ENCODE data around the gene SDR42E1.
"Not testable (repeated sequence)": the region's sequence is repeated elsewhere in the genome, so short reads cannot be mapped to it uniquely, and the experiment has no call there.

Gene SDR42E1

DNA sequence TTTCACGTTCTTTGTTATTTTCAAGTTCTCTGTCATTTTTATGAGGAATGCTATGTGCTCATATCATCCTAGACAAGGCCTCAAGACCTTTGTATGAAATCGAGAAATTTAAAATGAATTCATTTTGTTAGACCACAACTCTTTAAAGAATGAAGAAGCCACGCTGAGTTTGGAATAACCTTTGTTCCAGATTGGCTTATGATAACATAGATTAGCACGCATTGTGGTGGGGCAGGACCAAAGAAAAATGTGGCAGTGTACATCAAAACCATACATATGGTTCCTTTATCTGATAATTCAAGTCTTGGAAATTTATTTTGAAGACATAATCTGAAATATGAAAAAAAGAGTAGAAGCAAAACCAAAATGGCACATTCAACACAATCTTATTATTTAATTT lies 26.0 kb upstream of the SDR42E1 start:
- no peak for DNase-seq

- no peak for DNase-seq
Observed at GRCh38 chr16:82034981-82035612, 23.8 kb upstream of the SDR42E1 start, which contains the start of gene HSD17B2. TSS of gene HSD17B2 (plus strand) at chr16:82035253. CDS start at chr16:82035425, 172 bp downstream.

DNA sequence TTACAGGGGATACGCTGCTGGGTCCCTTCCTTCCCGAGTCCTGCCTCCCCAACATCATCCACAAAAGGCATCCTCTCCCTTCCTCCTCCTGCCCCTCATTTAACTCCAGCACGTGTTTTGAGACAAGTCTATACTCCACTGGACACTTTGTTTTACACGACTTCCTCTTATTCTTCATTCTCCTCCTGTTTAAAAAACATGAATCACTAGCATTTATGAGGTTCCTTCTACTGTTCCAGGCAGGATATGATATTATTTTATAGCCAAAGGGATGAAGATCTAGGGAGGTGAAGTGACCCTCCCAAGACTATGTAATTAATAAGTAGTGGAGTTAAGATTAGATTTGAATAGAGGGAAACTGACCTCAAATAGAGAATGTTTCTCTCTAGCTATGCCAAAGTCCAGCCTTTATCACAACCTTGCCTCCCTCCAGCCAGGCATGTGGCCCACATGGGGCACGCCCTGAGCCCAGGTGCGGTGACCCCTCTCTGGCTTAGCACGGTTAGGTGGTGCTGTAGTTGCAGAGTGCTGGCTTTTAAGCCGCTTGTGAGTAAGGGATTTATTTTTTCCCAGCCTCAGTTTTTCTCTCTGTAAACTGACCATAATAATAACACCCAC lies 22.5 kb upstream of the SDR42E1 start:
- no peak for DNase-seq

- DNase-seq = peak; percentile 36
Observed at GRCh38 chr16:82033006-82033405, 21.7 kb upstream of the SDR42E1 start.

DNA sequence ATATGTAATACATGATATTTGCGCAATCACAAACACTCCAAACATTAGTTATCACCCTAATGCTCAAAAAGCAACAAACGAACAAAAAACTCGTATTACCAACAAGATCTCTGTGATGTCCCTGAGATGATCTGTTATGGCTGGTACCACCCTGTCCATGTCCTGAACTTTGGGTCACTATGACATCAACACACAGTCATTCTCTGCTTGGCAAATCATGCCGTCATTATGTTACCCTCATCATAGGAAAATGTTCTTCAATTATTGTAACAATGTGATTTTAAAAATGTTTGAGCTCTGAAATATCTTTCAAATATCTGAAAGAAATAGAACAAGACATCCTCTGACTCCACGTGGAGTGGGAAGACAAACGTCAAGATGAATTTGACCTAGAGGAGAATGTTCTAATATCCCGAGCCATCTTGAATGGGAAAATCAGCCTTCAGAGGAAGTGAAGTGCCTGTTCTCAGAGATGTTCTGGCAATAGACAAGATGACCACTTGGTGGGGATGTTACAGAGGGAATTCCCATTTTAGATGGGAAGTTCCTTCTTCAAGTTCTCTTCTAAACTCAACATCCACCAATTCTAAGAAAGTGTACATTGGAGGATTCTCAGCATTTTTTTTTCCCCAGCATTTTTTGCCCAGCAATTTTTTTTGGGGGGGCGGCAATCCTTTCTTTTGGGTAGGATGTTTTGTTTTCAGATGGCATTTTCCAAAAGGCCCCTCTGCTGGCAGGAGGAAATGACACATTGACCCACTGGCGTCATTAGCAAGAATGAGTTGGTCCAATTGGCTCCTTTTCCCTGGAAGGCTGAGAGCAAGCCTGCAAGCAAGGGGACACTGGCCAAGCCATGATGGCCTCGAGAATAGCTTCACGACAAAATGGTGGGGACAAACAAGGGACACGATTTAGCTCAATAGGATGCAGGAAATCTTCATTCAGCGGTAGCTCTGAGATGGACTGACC lies 20.1 kb upstream of the SDR42E1 start:
- DNase-seq = peak; percentile 50

GRCh38 chr16:82027629-82028064 lies 16.4 kb upstream of the SDR42E1 start:
- no peak for DNase-seq

- no peak for DNase-seq
Observed at GRCh38 chr16:82024883-82025282, 13.6 kb upstream of the SDR42E1 start.

DNA sequence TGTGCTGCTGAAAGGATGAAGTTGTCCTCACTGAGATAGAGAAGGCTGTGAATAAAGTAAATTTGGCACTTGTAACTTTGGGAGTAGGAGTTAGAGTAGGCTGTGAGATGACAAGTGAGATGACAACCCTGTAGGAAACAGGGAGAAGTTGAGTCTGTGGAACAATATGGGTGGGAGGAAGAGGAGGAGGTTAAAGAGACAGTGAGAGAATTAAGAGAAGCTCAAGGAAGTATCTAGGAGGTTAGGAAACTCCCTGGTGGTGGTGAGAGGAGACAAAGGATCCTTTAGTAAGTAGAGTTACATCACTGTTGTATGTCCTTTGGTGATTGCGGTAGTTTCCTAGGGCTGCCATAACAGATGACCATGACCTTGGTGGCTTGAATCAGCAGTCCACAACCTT lies 13.0 kb upstream of the SDR42E1 start:
- no peak for DNase-seq

- DNase-seq = no peak
Observed at GRCh38 chr16:82023206-82023605, 11.9 kb upstream of the SDR42E1 start.

DNA sequence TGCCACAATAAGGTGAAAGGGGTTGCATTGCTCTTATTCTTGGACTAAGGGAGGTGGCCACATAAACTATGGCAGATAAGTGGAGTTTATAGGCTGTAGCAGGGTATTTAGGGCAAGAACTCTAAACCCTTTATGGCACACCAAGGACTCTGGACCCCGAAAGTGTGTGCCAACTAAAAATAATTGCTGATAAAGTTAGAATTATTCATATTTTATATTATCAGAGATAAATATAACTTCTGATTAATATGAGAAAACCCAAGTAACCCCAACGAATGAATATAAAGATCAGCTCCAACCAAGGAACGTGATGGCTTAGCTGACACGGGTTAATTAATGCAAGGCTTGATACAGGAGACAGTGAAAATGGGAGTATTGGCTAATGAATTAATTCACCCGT lies 8.8 kb upstream of the SDR42E1 start:
- no peak for DNase-seq

DNA sequence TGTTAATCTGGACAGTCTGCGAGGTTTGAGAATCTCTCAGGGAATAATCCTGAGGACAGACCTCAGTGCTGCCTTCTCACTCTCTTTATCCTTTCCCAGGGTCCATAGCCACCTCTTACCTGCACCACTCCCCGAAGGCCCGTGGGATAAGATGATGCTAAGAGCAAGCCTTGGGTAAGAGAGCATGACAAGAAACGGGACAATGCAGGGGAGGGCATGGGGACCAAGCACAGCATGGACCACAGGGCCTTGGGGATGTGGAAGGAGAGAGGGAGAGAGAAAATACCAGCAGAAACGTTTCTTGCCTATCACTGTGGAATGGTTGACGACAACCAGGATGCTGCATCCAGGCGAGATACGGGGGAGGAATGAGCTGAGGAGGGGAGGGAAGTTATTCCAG lies 8.3 kb upstream of the SDR42E1 start:
- DNase-seq = no peak

- no peak for DNase-seq
Observed at GRCh38 chr16:82017911-82018568, 6.8 kb upstream of the SDR42E1 start.

GRCh38 chr16:82016964-82017363 lies 5.7 kb upstream of the SDR42E1 start:
- DNase-seq = no peak

DNA sequence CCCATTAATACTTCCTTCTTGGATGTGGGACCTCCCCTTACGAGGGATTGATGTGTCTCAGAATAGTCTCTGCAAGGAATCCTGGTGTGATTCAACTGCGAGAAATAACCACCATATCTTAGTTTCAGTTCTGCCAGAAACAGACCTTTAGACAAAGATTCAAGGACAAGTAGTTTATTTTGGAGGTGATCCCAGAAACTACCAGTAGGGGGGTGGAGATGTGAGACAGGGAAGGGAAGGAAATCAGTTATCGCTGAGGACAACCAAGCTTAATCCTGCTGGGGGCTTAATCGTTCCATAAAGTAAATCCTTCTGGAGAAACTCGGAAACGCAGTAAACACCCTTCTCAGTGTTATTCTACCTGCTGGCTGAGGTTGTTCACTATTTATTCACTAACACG lies 5.0 kb upstream of the SDR42E1 start:
- DNase-seq = no peak

GRCh38 chr16:82013139-82013538 lies 1.9 kb upstream of the SDR42E1 start:
- DNase-seq = no peak

DNA sequence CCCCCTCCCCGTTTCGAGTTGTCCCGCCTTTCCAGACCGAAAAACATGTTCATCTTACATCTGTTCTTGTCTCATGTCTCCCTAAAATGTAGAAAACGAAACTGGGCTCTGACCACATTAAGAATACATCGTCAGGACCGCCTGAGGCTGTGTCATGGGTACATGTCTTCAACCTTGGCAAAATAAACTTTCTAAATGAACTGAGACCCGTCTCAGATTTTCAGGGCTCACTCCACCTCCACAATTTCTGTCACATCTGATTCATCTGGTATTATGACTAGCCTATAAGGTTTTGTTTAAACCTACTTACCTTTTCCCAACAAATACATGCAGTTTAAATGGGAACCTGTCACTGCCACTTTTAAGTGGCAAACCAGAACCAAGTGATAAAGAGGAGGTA lies 621 bp downstream of the SDR42E1 start:
- DNase-seq = no peak

- DNase-seq = not testable (repeated sequence)
Observed at GRCh38 chr16:82009789-82010188, 1.5 kb downstream of the SDR42E1 start.

- no peak for DNase-seq
Observed at GRCh38 chr16:82008957-82009592, 2.2 kb downstream of the SDR42E1 start.

GRCh38 chr16:82007189-82007588 lies 4.1 kb downstream of the SDR42E1 start:
- DNase-seq = no peak

GRCh38 chr16:82006036-82006435 lies 5.2 kb downstream of the SDR42E1 start:
- no peak for DNase-seq

DNA sequence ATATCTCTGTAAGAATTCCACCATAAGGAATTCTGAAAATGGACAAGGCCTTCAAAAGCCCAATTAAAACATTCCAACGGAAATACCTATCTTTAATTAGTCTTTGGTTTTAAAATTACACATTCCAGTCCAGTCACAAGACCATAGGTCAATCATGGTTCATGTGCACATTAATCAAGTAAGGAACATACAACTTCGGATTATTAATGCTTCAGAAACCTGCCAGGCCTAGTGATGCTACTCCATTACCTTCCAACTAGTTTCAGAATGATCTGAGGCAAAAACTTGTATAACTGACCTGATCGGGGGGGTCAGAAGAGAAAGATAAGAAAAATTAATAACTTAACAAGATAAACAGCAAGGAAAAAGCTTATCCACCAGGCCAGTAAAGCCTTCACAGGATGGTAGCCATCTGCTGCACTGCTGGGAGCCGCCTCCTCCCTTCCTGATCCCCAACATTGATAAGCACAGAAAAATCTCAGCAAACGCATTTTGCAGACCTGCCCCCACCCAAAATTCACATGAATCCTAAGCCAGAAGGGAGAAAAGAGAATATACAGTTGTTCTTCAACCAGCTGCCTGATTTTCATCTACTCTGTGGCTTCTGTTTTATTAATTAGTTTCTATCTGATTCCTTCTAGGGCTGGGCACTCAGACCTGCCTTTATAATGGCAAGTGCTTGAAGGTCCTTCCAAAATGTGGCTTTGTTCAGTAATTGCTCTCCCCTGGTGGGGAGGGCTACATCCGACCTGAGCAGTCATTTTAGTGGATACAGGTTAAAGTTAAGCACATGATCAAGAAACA lies 6.0 kb downstream of the SDR42E1 start:
- DNase-seq = no peak

DNA sequence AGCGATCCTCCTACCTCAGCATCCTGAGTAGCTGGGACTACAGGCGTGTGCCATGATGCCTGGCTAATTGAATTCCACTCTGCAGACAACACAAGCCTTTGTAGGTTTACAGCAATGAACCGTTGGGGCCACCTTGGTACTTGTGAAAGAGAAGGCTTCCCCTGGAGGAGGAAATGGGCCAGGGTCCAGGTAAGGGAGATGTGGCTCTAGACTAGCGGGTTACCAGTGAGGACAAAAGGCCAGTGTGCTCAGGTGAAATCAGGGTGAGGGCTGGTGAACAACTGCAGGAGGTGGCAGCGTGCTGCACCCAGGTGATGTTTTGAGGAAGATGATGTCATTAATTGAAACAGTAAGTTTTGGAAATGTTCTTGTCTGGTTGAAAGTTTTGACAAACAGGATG lies 6.7 kb downstream of the SDR42E1 start:
- DNase-seq = no peak

Data from DMS153 (cell line).